HG03354 (cell line): ENCODE measurements around the gene TLE4.
"Not testable (repeated sequence)": the region's sequence is repeated elsewhere in the genome, so short reads cannot be mapped to it uniquely, and the experiment has no call there.

ENCODE experiments used
- ATAC-seq: cut with Tn5 transposase; IDR thresholded peaks from one replicate; pipeline ENCODE4 v1.9.1; 2021; ENCODE audit warnings: mild to moderate bottlenecking; ENCODE audit not compliant: unreplicated experiment, poor library complexity, severe bottlenecking

The TLE4 gene

DNA sequence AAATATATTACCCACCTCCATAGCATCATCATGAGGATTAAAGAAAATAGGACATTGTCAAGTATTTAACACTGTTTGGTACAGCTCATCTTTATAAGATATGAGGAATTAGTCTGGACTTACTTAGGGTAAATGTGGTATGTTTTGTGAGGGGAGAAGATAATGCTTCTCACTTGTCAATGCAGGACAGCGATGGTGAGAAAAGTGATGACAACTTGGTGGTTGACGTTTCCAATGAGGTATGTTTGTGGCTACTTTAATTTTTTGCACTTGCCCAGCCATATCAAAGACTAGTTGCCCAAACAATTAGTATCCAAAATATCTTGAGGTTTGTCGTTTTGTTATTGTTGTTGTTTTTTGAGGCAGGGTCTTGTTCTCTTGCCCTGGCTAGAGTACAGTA is 133.9 kb downstream of the TLE4 start:
- no peak for ATAC-seq

DNA sequence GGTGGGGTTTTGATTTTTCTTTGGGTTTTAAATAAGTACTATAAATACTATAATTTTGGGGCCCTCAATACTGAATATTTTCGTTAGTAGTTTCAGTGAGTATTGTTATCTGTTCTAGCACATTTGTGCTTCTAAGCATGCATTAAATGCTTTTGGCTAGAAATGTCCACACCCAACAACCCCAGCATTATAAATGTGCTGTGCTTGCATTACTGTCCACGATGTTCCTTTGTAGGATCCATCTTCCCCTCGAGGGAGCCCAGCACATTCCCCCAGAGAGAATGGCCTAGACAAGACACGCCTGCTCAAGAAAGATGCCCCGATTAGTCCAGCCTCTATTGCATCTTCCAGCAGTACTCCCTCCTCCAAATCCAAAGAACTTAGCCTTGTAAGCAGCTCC is 134.7 kb downstream of the TLE4 start:
- ATAC-seq = no peak

DNA sequence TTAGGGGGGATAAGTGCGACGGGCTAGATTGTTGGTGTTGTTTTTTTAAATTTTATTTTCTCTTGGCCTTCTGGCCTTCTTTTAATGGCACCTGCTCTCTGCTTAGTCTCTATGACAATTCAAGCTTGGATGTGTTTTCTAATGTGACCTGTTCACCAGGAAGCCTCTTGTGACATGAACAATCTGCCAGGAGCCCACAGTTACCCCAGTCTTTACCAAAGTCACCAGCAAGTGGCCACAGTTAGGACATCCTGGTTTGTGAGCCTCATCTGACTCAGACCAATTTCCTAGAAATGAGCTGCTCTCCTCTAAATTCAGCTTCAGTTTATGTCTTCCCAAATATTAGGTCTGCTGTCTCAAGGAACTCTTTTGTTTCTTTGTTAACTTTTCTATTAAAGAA is 135.8 kb downstream of the TLE4 start:
- ATAC-seq = no peak

DNA sequence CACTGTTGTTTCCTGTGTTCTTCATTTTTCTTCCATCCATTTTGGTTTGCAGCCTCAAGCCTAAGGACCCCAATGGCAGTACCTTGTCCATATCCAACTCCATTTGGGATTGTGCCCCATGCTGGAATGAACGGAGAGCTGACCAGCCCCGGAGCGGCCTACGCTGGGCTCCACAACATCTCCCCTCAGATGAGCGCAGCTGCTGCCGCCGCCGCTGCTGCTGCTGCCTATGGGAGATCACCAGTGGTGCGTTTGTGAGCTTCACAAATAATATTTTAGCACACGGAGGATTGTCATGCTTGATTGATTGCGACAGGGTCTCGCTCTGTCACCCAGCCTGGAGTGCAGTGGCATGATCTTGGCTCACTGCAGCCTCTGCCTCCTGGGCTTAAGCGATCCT is 136.8 kb downstream of the TLE4 start:
- ATAC-seq = no peak

DNA sequence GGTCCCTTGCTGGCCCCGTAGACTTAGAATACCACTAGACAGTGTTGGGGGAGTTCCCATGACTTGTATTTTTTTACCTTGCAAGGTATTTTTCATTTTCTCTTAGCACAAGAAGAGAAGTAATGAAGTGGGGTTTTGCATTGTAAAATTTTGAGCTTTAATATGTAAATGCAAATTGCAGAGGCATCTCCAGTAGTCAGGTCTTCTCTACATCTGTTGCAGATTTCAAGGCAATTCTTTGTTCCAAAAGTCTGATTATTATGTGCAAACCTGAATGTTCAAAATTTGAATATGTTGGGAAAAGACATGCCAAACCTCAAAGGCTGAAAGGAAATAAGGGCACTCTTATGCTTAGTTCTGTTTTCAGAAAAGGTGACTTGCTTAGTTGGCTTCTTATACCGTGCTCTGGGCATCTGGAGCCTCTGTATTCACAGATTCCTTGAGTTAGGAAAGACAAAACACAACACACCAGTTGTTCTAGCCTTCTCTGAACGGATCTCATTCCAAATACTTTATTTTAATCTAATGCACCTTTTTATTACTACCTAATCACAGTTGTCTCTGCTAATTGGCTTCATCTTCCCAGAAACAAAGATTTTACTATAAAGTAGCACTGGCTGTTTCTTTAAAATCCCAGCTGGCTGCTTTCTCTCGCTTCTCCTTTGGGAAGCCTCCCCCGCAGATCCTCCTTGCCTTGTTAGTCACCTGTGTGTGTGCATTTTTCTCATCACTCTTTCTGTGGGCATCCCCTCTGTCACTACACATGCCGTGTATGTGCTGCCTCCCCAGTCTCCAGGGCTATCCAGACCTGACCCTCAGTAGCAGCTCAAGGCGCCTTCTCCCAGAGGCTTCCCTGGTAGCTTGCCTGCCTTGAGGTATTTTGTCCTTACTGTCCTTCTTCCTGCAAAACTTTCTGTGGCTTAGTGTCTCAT is 138.2 kb downstream of the TLE4 start:
- no peak for ATAC-seq

DNA sequence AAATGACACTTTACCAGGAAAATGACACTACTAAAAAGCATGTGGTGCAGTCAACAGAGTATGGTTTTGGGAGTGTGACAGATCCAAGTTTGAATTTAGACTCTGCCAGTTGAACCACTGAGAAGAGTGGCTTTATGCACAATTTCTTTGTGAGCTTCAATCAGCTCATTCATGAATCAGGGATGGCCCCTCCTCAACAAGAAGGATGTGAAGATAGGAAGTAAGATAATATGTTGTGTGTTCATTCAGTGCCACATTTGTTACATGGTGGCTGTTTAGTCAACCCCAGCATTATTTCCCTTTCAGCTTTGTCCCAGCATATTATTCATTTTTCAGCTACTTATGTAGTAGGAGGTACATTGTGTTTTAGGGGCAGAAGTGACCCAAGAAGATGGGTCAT is 140.1 kb downstream of the TLE4 start:
- no peak for ATAC-seq

DNA sequence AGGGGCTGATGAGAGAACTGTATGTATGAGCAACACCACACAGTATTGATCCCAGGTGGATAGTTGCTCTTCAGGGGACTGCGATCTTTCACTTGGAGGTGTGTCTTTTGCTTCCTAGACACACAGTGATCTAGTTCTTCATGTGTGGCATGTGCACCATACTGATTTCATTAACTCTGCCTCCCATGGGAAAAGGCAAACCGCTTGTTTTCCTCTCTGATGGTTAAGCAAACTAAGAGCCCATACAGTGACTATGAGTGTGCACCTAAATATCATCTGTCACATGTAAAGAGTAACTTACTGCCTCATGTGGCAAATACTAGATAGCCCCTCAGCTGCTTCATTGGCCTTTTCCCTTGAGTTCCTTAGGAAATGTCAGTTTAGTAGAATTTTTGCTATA is 147.3 kb downstream of the TLE4 start:
- no peak for ATAC-seq

DNA sequence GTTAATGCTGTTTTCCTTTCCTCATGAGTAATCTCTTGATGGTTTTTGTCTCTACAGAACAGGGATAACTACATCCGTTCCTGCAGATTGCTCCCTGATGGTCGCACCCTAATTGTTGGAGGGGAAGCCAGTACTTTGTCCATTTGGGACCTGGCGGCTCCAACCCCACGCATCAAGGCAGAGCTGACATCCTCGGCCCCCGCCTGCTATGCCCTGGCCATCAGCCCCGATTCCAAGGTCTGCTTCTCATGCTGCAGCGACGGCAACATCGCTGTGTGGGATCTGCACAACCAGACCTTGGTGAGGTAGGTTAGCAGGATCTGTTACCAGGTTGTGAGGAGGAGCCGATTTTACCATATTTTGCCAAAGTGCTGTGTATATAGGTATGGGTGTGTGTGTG is 148.2 kb downstream of the TLE4 start:
- no peak for ATAC-seq

DNA sequence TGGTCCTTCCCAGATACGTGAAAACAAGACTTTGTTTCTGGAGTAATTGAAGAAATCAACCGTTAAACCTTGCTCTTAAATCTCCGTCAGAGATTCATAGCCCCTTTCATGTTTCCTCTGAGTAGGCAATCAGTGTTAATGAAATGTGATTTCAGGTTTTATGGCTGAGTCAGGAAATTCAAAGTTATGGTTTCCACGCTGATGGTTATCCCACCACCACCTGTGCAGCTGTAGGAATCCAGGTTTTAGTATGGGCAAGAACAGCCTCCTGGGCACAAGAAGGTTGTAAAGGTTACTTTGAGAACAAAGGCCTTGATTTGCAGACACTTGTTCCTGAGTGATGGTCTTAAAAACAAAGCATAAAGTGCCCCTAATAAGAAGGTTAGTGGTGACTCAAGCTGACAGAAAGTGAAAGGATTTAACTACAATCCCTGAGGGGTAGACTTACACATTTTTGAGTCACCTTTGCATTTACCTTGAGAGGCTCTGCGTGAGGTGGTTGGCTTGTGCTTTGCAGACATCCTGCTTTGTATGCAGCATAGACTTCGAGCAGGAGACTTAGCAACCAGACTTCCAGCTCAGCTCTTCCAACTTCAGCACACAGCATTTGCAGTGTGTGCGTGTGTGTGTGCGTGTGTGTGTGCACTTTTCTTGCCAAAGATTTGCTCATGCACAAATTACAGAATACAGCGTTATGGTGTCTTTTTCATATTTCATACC is 159.6 kb downstream of the TLE4 start:
- peak; percentile 92 for ATAC-seq

DNA sequence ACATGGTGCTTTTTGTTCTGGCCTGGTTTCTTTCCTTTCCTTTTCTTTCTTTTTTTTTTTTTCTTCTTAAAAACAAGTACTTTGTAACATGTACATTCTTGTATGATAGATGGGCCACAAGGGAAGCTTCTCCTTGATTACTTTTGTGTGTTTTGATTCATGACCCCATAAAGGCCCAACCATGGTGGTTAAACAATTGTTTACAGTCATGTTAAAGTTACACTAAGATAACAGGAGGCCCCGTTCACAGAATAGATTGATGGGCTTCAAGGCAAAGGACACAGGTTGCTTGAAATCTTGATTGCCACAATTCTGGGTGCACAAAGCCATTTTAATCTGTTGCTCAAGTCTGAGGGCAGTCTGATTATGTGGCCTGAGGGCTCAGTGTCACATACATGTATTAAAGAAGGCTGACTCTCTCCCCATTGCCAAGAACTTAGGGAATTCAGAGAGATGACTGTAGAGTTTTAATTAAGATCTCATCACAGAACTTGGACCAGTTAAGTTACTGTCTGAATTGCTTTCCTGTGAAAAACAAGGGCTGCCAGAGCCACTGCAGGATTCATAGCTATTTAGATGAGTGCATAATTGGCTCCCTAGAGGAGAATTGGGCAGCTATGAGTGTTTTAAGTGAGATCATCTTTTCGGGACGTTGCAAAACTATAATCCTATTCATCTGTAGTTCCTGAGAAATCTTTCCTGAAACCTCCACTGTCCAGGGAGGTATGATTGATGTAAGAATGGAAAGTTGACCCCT is 163.4 kb downstream of the TLE4 start:
- ATAC-seq = no peak

DNA sequence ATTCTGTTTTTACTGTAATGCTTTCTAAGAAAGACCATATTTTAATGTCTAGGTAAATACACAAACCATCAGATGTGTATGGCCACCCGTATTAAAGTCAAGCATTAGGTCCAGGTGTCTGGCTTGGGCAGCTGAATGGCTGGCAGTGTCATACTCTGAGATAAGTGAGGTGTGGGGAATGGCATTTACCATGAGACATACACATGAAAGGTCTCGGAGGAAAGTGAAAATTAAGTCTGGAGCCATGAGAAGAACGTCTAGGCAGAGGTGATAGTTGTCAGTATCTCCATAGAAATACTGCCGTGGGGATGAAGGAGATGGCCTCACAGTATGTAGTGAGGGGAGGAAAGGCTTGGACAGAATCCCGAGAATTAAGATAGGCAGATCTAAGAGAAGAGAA is 164.3 kb downstream of the TLE4 start:
- ATAC-seq = no peak

DNA sequence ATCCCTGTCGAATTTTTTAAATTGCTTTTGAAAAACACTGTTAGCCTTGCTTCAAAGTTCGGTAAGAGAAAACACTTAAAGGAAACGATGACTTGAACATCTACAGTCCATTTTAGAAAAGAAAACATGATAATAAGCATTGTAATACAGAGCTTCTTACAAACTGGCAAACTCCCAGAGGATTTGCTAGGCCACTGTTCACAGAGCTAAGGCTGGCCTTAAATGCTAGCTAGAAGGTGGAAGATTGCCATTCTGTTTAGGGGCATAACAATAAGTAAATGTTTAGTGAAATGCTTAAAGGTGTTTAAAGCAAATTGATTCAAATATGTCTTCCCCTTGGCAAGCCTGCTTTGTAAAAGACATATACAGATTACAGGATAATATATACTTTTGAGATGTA is 169.6 kb downstream of the TLE4 start:
- ATAC-seq = no peak

DNA sequence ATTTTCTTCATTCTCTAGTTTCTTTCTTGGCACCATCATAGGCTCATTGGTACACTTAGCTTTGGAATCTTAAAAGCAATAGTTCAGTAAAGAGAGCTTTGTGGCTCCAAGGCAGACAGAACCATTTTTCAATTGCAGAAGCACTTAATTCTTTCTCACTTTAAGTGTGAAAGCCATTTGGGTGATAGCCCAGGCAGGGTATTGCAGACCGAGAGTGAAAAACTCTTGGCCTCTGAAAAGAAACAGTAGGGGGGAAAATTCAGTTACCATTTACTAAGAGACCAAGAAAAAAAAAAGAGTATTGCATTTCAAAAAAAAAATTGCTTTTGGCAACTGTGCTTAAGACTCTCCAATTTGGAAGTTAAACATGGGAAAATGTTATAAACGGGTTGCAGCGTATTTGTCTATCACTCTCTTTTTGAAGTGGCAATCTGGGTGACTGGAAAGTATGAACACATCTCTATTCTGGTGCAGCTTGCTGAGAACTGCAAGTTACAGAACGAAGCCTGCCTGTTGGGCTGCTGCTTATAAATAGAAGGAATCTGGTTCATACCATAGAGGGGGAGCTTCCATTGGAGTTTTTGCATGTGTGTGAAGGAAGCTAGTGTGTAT is 170.5 kb downstream of the TLE4 start:
- ATAC-seq = no peak

DNA sequence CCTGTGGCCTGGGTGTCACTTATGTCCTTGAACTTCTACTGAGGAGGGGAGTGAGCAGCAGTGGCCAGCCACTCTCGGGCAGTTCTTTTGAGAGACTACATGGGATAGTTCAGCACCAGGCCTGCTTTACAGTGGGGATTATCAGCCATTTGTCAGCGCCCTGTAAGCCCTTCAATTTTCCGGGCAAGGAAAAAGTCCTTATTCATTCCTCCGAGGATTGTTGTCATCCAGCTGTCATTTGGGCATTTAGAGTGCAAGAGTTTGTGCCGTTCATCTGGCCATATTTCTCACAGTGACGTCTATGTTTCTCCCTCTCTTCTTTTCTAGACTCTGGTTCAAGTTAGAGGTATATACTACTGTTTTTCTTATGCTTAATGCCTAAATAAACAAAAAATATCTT is 172.8 kb downstream of the TLE4 start:
- no peak for ATAC-seq

DNA sequence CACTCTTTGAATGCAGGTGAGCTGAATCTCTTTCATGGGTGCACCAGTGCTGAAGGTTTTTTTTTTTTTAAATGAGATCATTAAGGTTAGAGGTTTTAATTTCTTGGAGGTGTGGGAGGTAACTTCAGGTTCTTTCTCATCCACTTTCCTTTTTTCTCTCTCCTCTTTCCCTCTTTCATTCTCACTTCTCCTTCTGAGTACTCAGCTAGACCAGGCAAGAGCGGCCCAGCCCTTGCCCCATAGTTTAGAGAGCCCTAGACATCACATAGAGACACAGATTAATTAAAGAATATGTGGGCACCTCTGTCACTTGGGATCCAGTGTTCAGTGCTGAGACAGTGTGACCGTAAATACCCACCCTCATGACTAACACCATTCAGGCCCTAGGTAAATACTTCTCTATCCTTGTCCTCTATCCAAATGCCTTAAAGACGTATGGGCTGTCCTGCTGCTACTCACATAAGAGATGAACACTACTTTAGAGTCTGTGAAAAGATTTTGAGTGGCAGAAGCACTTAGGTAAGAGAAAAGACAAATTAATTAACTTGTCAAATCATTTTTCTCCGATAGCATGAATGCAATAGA is 174.1 kb downstream of the TLE4 start:
- ATAC-seq = no peak

DNA sequence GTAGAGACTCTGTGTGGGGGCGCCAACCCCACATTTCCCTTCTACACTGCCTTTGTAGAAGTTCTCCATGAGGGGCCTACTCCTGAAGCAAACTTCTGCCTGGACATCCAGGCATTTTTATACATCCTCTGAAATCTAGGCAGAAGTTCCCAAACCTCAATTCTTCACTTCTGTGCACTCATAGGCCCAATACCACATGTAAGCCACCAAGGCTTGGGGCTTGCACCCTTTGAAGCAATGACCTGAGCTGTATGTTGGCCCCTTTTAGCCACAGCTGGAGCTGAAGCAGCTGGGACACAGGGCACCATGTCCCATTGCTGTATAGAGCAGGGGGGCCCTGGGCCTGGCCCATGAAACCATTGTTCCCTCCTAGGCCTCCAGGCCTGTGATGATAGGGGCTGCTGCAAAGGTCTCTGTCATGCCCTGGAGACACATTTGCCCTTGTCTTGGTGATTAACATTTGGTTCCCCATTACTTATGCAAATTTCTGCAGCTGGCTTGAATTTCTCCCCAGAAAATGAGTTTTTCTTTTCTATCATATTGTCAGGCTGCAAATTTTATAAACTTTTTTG is 180.2 kb downstream of the TLE4 start:
- ATAC-seq = not testable (repeated sequence)

DNA sequence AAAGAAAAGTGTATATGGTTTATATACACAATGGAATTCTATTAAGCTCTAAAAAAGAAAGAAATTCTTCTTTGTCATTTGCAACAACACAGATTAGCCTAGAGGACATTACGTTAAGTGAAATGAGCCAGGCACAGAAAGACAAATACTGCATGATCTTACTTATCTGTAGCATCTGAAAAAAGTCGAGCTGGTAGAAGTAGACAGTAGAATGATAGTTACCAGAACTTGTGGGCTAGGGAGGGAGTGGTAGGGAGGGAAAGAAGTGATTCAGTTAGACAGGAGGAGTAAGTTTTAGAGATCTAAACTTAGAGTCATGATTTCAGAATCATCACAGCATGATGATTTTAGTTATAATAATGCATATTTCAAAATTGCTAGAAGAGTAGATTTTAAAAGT is 184.6 kb downstream of the TLE4 start:
- no peak for ATAC-seq

DNA sequence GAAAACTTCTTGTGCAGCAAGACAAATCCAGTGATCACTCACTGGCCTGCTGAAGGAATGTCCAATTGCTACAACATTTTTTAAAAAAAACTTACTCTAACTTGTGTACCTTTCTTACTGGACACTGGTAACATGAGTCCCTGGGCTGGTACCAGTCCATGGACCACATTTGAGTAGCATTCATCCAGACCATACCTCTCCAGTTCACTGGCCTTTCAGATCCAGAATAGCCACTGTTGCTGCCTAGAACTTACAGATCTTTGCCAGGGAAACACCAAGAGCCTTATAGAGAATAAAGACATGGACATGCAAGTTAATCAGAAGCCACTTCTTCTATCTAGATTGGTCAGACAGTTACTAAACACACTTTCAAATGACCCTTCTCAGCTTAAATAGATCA is 185.3 kb downstream of the TLE4 start:
- no peak for ATAC-seq

DNA sequence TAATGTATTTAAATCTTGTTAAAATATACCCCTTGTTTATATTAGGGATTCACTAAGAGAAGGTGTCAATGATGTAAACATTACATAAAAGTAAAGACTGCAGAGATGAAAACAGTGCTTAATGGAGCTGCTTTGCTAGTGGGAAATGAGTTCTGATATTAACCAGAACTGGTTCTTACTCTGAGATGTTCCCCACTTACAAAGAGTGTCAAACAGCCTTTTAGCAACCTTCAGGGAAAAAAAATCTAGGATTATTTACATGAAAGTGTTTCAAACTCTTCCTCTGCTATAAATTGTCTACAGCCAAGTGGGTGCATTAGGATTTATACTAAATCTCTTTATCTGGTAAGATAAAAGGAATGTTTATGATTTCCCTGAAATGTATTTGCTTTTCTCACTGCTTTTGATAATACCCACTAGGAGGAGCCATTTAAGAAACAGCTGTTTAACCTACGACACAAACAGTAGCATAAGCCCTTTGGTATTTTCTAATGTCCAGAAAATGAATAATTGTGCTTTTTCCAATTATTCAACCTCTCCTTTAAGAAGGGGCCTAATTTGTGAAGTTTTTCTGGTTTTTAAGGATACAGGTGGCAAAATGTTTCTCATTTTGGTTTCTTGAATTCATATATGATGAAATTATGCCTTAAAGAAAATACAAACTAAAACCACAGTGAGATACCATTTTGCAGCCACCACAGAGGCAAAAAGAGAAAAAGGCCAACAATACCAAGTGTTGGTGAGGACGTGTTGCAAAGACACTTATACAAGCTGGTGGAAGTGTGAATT is 186.3 kb downstream of the TLE4 start:
- no peak for ATAC-seq
